HepG2 (cell line): ENCODE measurements around the gene SMYD1. TPM values are rescaled to one million over a fixed set of nuclear protein-coding genes. Genes with fewer than 3 reads are reported as not detected.

Experiments
- FOSL1 ChIP-seq: sonication (generic); formaldehyde crosslinking; IDR thresholded peaks from 2 replicates; pipeline ENCODE4 v1.9.0; 2021; ENCODE audit warnings: missing genetic modification reagents, borderline replicate concordance
- JUND ChIP-seq: sonication (generic); formaldehyde crosslinking; IDR thresholded peaks from 2 replicates; pipeline ENCODE4 v1.8.0; 2022; ENCODE audit warnings: mild to moderate bottlenecking, missing genetic modification reagents
- NFYB ChIP-seq: sonication (generic); formaldehyde crosslinking; IDR thresholded peaks from 2 replicates; pipeline ENCODE4 v1.4.0; 2020; ENCODE audit warnings: missing genetic modification reagents
- RXRB ChIP-seq: IDR thresholded peaks from 2 replicates; pipeline ENCODE4 v1.6.1; 2016; ENCODE audit warnings: borderline replicate concordance, missing genetic modification reagents, missing compliant biosample characterization
- ZSCAN9 ChIP-seq: IDR thresholded peaks from 2 replicates; pipeline ENCODE4 v1.6.1; 2016; ENCODE audit warnings: borderline replicate concordance
- polyA plus RNA-seq, 8 experiments: library from polyadenylated mRNA; depleted of rRNA in 3 of 8; stranded (reverse) in 7 of 8; unstranded in 1 of 8; fragments of >200 nt; fragmentation: Illumina TruSeq in 4 of 8; extraction: Trizol in 4 of 8; gene quantifications; 2 replicates each; pipeline versions ENCODE4 v1.2.1 to v1.2.3, GENCODE V29; 2011 to 2016; ENCODE audit warnings: low read depth in 4 of 8, missing spikeins in 1 of 8, mixed read lengths in 1 of 8; ENCODE audit not compliant: insufficient read depth in 1 of 8
- total RNA-seq, 5 experiments: library from RNA; depleted of rRNA; stranded (reverse); fragments of >200 nt; fragmentation: Illumina TruSeq; extraction: Trizol; gene quantifications; 2 replicates each; pipeline ENCODE4 v1.2.3, GENCODE V29; 2016; ENCODE audit warnings: low read depth in 1 of 5
- TF ChIP-seq, protein P1 (sequence below), 2 experiments: fragments of 450-650 bp in 1 of 2; sonication (generic) in 1 of 2; formaldehyde crosslinking in 1 of 2; IDR thresholded peaks; 2 replicates each; pipeline versions ENCODE4 v1.6.1 to v1.8.0; 2016 to 2022; ENCODE audit warnings: antibody characterized with exemption in 1 of 2, mild to moderate bottlenecking in 1 of 2, missing genetic modification reagents in 1 of 2
- TF ChIP-seq, protein P2 (sequence below): sonication (generic); formaldehyde crosslinking; IDR thresholded peaks from 2 replicates; pipeline ENCODE4 v1.8.0; 2022; ENCODE audit warnings: missing genetic modification reagents, mild to moderate bottlenecking, borderline replicate concordance
- TF ChIP-seq, protein P3 (sequence below), 2 experiments: sonication (generic) in 1 of 2; formaldehyde crosslinking in 1 of 2; IDR thresholded peaks; 2 replicates each; pipeline versions ENCODE4 v1.4.0 to v1.6.1; 2018 to 2020; ENCODE audit warnings: missing genetic modification reagents in 2 of 2, borderline replicate concordance in 1 of 2, low read depth in 1 of 2, mild to moderate bottlenecking in 1 of 2, missing biosample characterization in 1 of 2

The SMYD1 gene
- total and polyA plus RNA-seq, 2 of the 13 experiments (the other 11 are each of a cell fraction or from before 2014, with no cell fraction given) = not detected

DNA sequence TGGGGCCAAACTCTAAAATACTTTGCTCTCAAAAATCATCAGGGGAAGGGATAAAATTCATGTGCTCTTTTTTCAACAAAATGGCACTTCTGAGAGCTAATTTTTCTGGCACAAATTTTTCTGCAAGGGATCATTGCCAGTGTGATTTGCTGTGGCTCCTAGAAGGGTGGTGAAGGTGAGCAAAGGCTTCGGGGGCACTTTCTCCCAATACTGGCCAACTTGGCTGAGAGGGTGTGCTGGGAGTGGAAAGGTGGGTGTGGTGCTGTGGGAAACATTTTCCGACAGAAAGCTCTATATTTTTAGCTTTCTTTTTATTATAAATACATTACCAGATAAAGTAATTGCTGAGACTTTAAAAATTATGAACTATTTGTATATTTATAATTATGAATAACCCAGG lies 419 bp downstream of the SMYD1 start (continued):
- TF ChIP-seq, protein P1, sequence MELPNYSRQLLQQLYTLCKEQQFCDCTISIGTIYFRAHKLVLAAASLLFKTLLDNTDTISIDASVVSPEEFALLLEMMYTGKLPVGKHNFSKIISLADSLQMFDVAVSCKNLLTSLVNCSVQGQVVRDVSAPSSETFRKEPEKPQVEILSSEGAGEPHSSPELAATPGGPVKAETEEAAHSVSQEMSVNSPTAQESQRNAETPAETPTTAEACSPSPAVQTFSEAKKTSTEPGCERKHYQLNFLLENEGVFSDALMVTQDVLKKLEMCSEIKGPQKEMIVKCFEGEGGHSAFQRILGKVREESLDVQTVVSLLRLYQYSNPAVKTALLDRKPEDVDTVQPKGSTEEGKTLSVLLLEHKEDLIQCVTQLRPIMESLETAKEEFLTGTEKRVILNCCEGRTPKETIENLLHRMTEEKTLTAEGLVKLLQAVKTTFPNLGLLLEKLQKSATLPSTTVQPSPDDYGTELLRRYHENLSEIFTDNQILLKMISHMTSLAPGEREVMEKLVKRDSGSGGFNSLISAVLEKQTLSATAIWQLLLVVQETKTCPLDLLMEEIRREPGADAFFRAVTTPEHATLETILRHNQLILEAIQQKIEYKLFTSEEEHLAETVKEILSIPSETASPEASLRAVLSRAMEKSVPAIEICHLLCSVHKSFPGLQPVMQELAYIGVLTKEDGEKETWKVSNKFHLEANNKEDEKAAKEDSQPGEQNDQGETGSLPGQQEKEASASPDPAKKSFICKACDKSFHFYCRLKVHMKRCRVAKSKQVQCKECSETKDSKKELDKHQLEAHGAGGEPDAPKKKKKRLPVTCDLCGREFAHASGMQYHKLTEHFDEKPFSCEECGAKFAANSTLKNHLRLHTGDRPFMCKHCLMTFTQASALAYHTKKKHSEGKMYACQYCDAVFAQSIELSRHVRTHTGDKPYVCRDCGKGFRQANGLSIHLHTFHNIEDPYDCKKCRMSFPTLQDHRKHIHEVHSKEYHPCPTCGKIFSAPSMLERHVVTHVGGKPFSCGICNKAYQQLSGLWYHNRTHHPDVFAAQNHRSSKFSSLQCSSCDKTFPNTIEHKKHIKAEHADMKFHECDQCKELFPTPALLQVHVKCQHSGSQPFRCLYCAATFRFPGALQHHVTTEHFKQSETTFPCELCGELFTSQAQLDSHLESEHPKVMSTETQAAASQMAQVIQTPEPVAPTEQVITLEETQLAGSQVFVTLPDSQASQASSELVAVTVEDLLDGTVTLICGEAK (IDR thresholded peaks at IDR 0.05) = no peak
- TF ChIP-seq, protein P1 (CRISPR knock-in tag; IDR thresholded peaks at IDR 0.05) = no peak
- TF ChIP-seq, protein P2, sequence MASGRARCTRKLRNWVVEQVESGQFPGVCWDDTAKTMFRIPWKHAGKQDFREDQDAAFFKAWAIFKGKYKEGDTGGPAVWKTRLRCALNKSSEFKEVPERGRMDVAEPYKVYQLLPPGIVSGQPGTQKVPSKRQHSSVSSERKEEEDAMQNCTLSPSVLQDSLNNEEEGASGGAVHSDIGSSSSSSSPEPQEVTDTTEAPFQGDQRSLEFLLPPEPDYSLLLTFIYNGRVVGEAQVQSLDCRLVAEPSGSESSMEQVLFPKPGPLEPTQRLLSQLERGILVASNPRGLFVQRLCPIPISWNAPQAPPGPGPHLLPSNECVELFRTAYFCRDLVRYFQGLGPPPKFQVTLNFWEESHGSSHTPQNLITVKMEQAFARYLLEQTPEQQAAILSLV = no peak
- TF ChIP-seq NFYB (CRISPR knock-in tag) = no peak
- TF ChIP-seq JUND (CRISPR knock-in tag) = no peak
- TF ChIP-seq, protein P3, sequence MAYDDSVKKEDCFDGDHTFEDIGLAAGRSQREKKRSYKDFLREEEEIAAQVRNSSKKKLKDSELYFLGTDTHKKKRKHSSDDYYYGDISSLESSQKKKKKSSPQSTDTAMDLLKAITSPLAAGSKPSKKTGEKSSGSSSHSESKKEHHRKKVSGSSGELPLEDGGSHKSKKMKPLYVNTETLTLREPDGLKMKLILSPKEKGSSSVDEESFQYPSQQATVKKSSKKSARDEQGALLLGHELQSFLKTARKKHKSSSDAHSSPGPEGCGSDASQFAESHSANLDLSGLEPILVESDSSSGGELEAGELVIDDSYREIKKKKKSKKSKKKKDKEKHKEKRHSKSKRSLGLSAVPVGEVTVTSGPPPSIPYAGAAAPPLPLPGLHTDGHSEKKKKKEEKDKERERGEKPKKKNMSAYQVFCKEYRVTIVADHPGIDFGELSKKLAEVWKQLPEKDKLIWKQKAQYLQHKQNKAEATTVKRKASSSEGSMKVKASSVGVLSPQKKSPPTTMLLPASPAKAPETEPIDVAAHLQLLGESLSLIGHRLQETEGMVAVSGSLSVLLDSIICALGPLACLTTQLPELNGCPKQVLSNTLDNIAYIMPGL (CRISPR knock-in tag; IDR thresholded peaks at IDR 0.05; ENCODE audit: borderline replicate concordance in 1 of 2, low read depth in 1 of 2) = no peak
- no peak for TF ChIP-seq RXRB
- no peak for TF ChIP-seq ZSCAN9 (CRISPR knock-in tag)
- no peak for TF ChIP-seq FOSL1
